ENCODE results near the gene TOR1AIP2.

GRCh38 chr1:179803104-179803503 lies 74.5 kb downstream of the TOR1AIP2 start:
- TF ChIP-seq ZBTB4 (CRISPR knock-in tag; IDR thresholded peaks at IDR 0.05): no peak
- TF ChIP-seq SIX5 (IDR thresholded peaks at IDR 0.05; ENCODE audit: low read depth, low read length, severe bottlenecking): no peak
- TF ChIP-seq SIN3A (IDR thresholded peaks at IDR 0.05; ENCODE audit: low read depth, low read length): no peak
- TF ChIP-seq CTCF (IDR thresholded peaks at IDR 0.05 in 2 of 3, conservative IDR thresholded peaks at IDR 0.05 in 1 of 3; ENCODE audit: control insufficient read depth in 2 of 3, extremely low read depth in 1 of 3, insufficient read depth in 1 of 3, low read depth in 3 of 3, low read length in 3 of 3): no peak
- TF ChIP-seq FOXM1 (IDR thresholded peaks at IDR 0.05; ENCODE audit: low read depth, low read length): no peak
- TF ChIP-seq SP1 (IDR thresholded peaks at IDR 0.05; ENCODE audit: low read depth, low read length): no peak
- TF ChIP-seq RAD21 (IDR thresholded peaks at IDR 0.05; ENCODE audit: insufficient read depth, low read depth, low read length): no peak
- no peak for TF ChIP-seq EZH2 (IDR thresholded peaks at IDR 0.05; ENCODE audit: borderline replicate concordance, control insufficient read depth, low read depth, low read length)
- TF ChIP-seq ZNF274 (IDR thresholded peaks at IDR 0.05; ENCODE audit: insufficient read depth, insufficient read length): no peak
- no peak for TF ChIP-seq BCLAF1 (IDR thresholded peaks at IDR 0.05)
- no peak for TF ChIP-seq RFX5 (IDR thresholded peaks at IDR 0.05; ENCODE audit: low read depth, low read length)
- no peak for TF ChIP-seq CREB1 (IDR thresholded peaks at IDR 0.05; ENCODE audit: low read depth)
- TF ChIP-seq NFXL1 (IDR thresholded peaks at IDR 0.05; ENCODE audit: borderline replicate concordance): no peak
- no peak for TF ChIP-seq POLR2AphosphoS5 (IDR thresholded peaks at IDR 0.05; ENCODE audit: low read length)
